ENCODE data around the gene DFFB.

The DFFB gene

GRCh38 chr1:3930301-3931006 lies 73.2 kb downstream of the DFFB start:
- Histone ChIP-seq H3K36me3 (replicated peaks) (no peaks in the 10 kb centered on the region), H3K4me1 (no peaks in the 10 kb centered on the region), H3K9me3 (no peaks in the 10 kb centered on the region), H3K4me3 (no peak overlapping the region), H3K27me3 (ENCODE audit: low read depth) (no peaks in the 10 kb centered on the region)
- in situ Hi-C loops (cut with MboI; ENCODE audit: low sequenced_read_pairs), result no loop called here
- no peak for DNase-seq (ENCODE audit: low spot score in 2 of 2)

- no peak overlapping the region for H3K4me3 ChIP-seq
- no peaks in the 10 kb centered on the region for H3K4me1 ChIP-seq
- H3K27me3 ChIP-seq (ENCODE audit: low read depth), result no peaks in the 10 kb centered on the region
- no peaks in the 10 kb centered on the region for H3K9me3 ChIP-seq
- in situ Hi-C loops (cut with MboI; ENCODE audit: low sequenced_read_pairs), result no loop called here
- H3K36me3 ChIP-seq (replicated peaks), result no peaks in the 10 kb centered on the region
- no peak for DNase-seq (ENCODE audit: low spot score in 2 of 2)
These were observed 74.0 kb downstream of the DFFB start for GRCh38 chr1:3931007-3931912.

- Histone ChIP-seq H3K36me3 (replicated peaks) (no peaks in the 10 kb centered on the region), H3K27me3 (ENCODE audit: low read depth) (no peaks in the 10 kb centered on the region), H3K9me3 (no peaks in the 10 kb centered on the region), H3K4me3 (no peak overlapping the region), H3K4me1 (no peaks in the 10 kb centered on the region)
- no peak for DNase-seq (ENCODE audit: low spot score in 2 of 2)
- in situ Hi-C loops (cut with MboI; ENCODE audit: low sequenced_read_pairs), result no loop called here
These were observed 75.1 kb downstream of the DFFB start for GRCh38 chr1:3932156-3932919.

All from HAP-1 (cell line).